HG02981 (cell line): Measurements from ENCODE around the gene NUPR2.
A peak's percentile ranks its signal among the peaks of the same experiment; 100 is the strongest.
"Not testable (repeated sequence)": the region's sequence is repeated elsewhere in the genome, so short reads cannot be mapped to it uniquely, and the experiment has no call there.

Experiments used
- ATAC-seq: cut with Tn5 transposase; IDR thresholded peaks from one replicate; pipeline ENCODE4 v1.9.1; 2021; ENCODE audit warnings: mild to moderate bottlenecking, moderate library complexity; ENCODE audit not compliant: unreplicated experiment

NUPR2 gene

GRCh38 chr7:56087445-56087844 lies 28.8 kb downstream of the NUPR2 start:
- no peak for ATAC-seq

- no peak for ATAC-seq
Measured at GRCh38 chr7:56086761-56087160, 29.5 kb downstream of the NUPR2 start.

GRCh38 chr7:56083150-56083785 lies 32.9 kb downstream of the NUPR2 start:
- no peak for ATAC-seq

- no peak for ATAC-seq
Measured at GRCh38 chr7:56081626-56082340, 34.4 kb downstream of the NUPR2 start.

- ATAC-seq, result not testable (repeated sequence)
Measured at GRCh38 chr7:56080726-56081435, 35.3 kb downstream of the NUPR2 start.

GRCh38 chr7:56079450-56080185 lies 36.6 kb downstream of the NUPR2 start:
- no peak for ATAC-seq

- ATAC-seq, result no peak
Measured at GRCh38 chr7:56078196-56078595, 38.0 kb downstream of the NUPR2 start.

- ATAC-seq, result no peak
Measured at GRCh38 chr7:56077681-56078080, 38.5 kb downstream of the NUPR2 start.

GRCh38 chr7:56074371-56074791 lies 41.8 kb downstream of the NUPR2 start:
- ATAC-seq, result peak; percentile 92

GRCh38 chr7:56066376-56066775 lies 49.8 kb downstream of the NUPR2 start:
- ATAC-seq, result not testable (repeated sequence)
